ENCODE measurements around the gene ANKRD6.

- TF ChIP-seq, protein P1, sequence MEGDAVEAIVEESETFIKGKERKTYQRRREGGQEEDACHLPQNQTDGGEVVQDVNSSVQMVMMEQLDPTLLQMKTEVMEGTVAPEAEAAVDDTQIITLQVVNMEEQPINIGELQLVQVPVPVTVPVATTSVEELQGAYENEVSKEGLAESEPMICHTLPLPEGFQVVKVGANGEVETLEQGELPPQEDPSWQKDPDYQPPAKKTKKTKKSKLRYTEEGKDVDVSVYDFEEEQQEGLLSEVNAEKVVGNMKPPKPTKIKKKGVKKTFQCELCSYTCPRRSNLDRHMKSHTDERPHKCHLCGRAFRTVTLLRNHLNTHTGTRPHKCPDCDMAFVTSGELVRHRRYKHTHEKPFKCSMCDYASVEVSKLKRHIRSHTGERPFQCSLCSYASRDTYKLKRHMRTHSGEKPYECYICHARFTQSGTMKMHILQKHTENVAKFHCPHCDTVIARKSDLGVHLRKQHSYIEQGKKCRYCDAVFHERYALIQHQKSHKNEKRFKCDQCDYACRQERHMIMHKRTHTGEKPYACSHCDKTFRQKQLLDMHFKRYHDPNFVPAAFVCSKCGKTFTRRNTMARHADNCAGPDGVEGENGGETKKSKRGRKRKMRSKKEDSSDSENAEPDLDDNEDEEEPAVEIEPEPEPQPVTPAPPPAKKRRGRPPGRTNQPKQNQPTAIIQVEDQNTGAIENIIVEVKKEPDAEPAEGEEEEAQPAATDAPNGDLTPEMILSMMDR (conservative IDR thresholded peaks at IDR 0.05; ENCODE audit: low read depth, low read length): no peak
- TF ChIP-seq EZH2phosphoT487 (IDR thresholded peaks at IDR 0.05; ENCODE audit: borderline replicate concordance, low read length): no peak
- TF ChIP-seq EZH2 (IDR thresholded peaks at IDR 0.05; ENCODE audit: low read length, unreplicated experiment): no peak
Measured at GRCh38 chr6:89679215-89680120, 246.5 kb downstream of the ANKRD6 start.

Data from PC-3 (cell line).